ENCODE results near the gene SORCS1.

Gene SORCS1

GRCh38 chr10:106566873-106567272 is 597.6 kb downstream of the SORCS1 start:
- Histone ChIP-seq H4K20me1 (ENCODE audit: insufficient read depth, low read length) (no peaks in the 10 kb centered on the region), H3K9me3 (replicated peaks; ENCODE audit: insufficient read depth, low read length) (no peaks in the 10 kb centered on the region), H3K9me2 (replicated peaks; ENCODE audit: insufficient read depth, low read length) (no peaks in the 10 kb centered on the region), H3K4me3 (ENCODE audit: low read length) (no peak overlapping the region), H2AFZ (ENCODE audit: low read length) (no peak overlapping the region), H3K4me2 (ENCODE audit: low read depth, low read length) (no peak overlapping the region), H3K79me2 (ENCODE audit: low read length) (no peaks in the 10 kb centered on the region), H3K27ac (ENCODE audit: low read length) (no peak overlapping the region), H3K9ac (ENCODE audit: low read length) (no peak overlapping the region), H3F3A (ENCODE audit: insufficient read depth, low read length) (no peaks in the 10 kb centered on the region), H3K27me3 (replicated peaks; ENCODE audit: insufficient read depth, low read length) (no peaks in the 10 kb centered on the region), H3K36me3 (replicated peaks; ENCODE audit: insufficient read depth, low read length) (no peaks in the 10 kb centered on the region), H3K4me1 (ENCODE audit: low read length) (no peaks in the 10 kb centered on the region)
- DNase-seq, result no peak
- no peak for TF ChIP-seq EZH2phosphoT487 (IDR thresholded peaks at IDR 0.05; ENCODE audit: low read length)
- no peak for TF ChIP-seq CTCF (IDR thresholded peaks at IDR 0.05; ENCODE audit: low read length)

- DNase-seq, result no peak
- TF ChIP-seq EZH2phosphoT487 (IDR thresholded peaks at IDR 0.05; ENCODE audit: low read length), result no peak
- no peak for TF ChIP-seq CTCF (IDR thresholded peaks at IDR 0.05; ENCODE audit: low read length)
- no peak for TF ChIP-seq EZH2 (optimal IDR thresholded peaks at IDR 0.05; ENCODE audit: low read depth, low read length)
- no peaks in the 10 kb centered on the region for H3K4me1 ChIP-seq (ENCODE audit: low read length)
Observed at GRCh38 chr10:106565546-106565945, 599.0 kb downstream of the SORCS1 start.

GRCh38 chr10:106563384-106563783 is 601.1 kb downstream of the SORCS1 start:
- TF ChIP-seq EZH2phosphoT487 (IDR thresholded peaks at IDR 0.05; ENCODE audit: low read length), result no peak
- no peak for TF ChIP-seq EZH2 (optimal IDR thresholded peaks at IDR 0.05; ENCODE audit: low read depth, low read length)
- TF ChIP-seq CTCF (IDR thresholded peaks at IDR 0.05; ENCODE audit: low read length), result no peak
- Histone ChIP-seq H2AFZ (ENCODE audit: low read length) (no peak overlapping the region), H3K79me2 (ENCODE audit: low read length) (no peaks in the 10 kb centered on the region), H3K36me3 (replicated peaks; ENCODE audit: insufficient read depth, low read length) (no peaks in the 10 kb centered on the region), H4K20me1 (ENCODE audit: insufficient read depth, low read length) (no peaks in the 10 kb centered on the region), H3K9ac (ENCODE audit: low read length) (no peak overlapping the region), H3K4me2 (ENCODE audit: low read depth, low read length) (no peak overlapping the region), H3F3A (ENCODE audit: insufficient read depth, low read length) (no peaks in the 10 kb centered on the region), H3K27me3 (replicated peaks; ENCODE audit: insufficient read depth, low read length) (no peaks in the 10 kb centered on the region), H3K4me3 (ENCODE audit: low read length) (no peak overlapping the region), H3K9me2 (replicated peaks; ENCODE audit: insufficient read depth, low read length) (no peaks in the 10 kb centered on the region), H3K4me1 (ENCODE audit: low read length) (no peaks in the 10 kb centered on the region), H3K9me3 (replicated peaks; ENCODE audit: insufficient read depth, low read length) (no peaks in the 10 kb centered on the region), H3K27ac (ENCODE audit: low read length) (no peak overlapping the region)
- no peak for DNase-seq

More at GRCh38 chr10:106565546-106565945, 599.0 kb downstream of the SORCS1 start:
- no peak overlapping the region for H3K4me2 ChIP-seq (ENCODE audit: low read depth, low read length)
- H4K20me1 ChIP-seq (ENCODE audit: insufficient read depth, low read length), result no peaks in the 10 kb centered on the region
- H2AFZ ChIP-seq (ENCODE audit: low read length), result no peak overlapping the region
- no peak overlapping the region for H3K27ac ChIP-seq (ENCODE audit: low read length)
- no peaks in the 10 kb centered on the region for H3K36me3 ChIP-seq (replicated peaks; ENCODE audit: insufficient read depth, low read length)
- no peaks in the 10 kb centered on the region for H3K9me2 ChIP-seq (replicated peaks; ENCODE audit: insufficient read depth, low read length)
- H3K9me3 ChIP-seq (replicated peaks; ENCODE audit: insufficient read depth, low read length), result no peaks in the 10 kb centered on the region
- no peak overlapping the region for H3K9ac ChIP-seq (ENCODE audit: low read length)
- no peaks in the 10 kb centered on the region for H3K27me3 ChIP-seq (replicated peaks; ENCODE audit: insufficient read depth, low read length)
- H3K4me3 ChIP-seq (ENCODE audit: low read length), result no peak overlapping the region
- no peaks in the 10 kb centered on the region for H3K79me2 ChIP-seq (ENCODE audit: low read length)
- H3F3A ChIP-seq (ENCODE audit: insufficient read depth, low read length), result no peaks in the 10 kb centered on the region
